Measurements from ENCODE around the gene TOR1B.

TOR1B gene

DNA sequence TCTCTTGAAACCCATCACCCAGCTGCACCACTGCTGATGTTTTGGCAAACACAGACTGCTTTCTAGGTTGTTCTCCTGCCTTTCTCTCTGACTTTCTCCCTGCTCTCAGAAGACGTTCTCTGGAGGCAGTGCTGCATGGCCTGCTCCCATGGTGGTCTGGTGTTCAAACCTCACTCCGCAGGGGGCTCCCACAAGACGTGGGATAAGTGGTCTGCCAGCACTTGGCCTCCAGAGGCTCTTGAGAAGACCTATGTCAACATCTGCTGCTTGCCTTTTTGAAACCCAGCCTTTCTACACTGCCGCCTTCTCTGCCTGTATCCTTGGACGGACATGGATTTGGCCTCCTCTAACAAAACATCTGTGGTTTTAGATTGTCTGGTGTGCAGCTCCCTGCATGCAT is 48.8 kb downstream of the TOR1B start:
- no peak for DNase-seq (ENCODE audit: low read depth)
- no peak overlapping the region for H3K4me3 ChIP-seq (ENCODE audit: low read depth, low read length)
- TF ChIP-seq, protein P1, sequence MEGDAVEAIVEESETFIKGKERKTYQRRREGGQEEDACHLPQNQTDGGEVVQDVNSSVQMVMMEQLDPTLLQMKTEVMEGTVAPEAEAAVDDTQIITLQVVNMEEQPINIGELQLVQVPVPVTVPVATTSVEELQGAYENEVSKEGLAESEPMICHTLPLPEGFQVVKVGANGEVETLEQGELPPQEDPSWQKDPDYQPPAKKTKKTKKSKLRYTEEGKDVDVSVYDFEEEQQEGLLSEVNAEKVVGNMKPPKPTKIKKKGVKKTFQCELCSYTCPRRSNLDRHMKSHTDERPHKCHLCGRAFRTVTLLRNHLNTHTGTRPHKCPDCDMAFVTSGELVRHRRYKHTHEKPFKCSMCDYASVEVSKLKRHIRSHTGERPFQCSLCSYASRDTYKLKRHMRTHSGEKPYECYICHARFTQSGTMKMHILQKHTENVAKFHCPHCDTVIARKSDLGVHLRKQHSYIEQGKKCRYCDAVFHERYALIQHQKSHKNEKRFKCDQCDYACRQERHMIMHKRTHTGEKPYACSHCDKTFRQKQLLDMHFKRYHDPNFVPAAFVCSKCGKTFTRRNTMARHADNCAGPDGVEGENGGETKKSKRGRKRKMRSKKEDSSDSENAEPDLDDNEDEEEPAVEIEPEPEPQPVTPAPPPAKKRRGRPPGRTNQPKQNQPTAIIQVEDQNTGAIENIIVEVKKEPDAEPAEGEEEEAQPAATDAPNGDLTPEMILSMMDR (IDR thresholded peaks at IDR 0.05; ENCODE audit: control insufficient read depth, extremely low read depth, insufficient read depth) = no peak

DNA sequence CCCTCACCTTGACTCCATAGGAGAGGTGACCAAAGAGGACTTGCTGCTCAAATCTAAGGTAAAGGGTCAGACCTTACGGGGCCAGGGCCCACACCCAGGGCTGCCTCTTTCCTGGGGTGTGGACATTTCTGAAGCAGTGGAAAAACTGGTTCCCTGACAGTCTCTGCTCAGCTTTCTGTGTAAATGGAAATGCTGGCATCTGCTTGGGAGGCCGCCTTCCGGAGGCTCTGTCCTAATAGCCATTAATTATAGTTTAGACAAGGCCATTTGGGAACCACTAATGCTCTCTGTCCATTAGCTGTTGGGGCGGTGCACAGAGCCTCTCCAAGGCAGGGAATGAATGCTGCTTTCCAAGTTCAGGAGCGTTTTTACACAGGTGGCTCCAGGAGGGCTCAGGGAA is 49.6 kb downstream of the TOR1B start:
- DNase-seq (ENCODE audit: low read depth) = no peak
- no peak overlapping the region for H3K4me3 ChIP-seq (ENCODE audit: low read depth, low read length)
- TF ChIP-seq, protein P1 (IDR thresholded peaks at IDR 0.05; ENCODE audit: control insufficient read depth, extremely low read depth, insufficient read depth) = no peak

GRCh38 chr9:129853614-129854013 is 50.6 kb downstream of the TOR1B start:
- DNase-seq (ENCODE audit: low read depth) = no peak
- TF ChIP-seq, protein P1 (IDR thresholded peaks at IDR 0.05; ENCODE audit: control insufficient read depth, extremely low read depth, insufficient read depth) = no peak
- H3K4me3 ChIP-seq (ENCODE audit: low read depth, low read length) = no peak overlapping the region

DNA sequence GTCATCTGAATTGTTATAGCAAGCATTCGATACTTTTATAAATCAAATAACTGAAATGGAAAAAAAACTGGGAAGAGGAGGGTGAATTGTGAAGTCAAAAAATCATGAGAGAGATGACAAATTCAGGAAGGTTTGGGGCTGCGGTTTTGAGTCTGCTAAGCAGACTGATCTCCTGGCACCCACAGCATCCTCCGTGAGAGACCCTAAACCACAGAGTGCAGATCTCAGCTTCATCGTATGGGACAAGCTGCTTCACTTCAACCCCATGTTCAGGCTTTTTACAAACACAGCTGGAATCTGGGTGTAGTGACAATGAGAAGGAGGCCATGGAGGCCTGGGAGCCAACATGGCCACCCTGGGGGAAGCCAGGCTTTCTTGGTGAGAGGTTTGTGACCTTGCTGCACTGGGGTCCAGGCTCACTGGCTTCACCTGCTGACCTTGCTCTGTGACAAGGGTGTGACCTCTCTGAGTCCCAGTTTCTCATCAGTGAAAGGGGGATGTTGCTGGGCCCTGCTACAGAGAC is 51.7 kb downstream of the TOR1B start:
- TF ChIP-seq, protein P1 (IDR thresholded peaks at IDR 0.05; ENCODE audit: control insufficient read depth, extremely low read depth, insufficient read depth) = no peak
- no peak overlapping the region for H3K4me3 ChIP-seq (ENCODE audit: low read depth, low read length)
- DNase-seq (ENCODE audit: low read depth) = no peak

DNA sequence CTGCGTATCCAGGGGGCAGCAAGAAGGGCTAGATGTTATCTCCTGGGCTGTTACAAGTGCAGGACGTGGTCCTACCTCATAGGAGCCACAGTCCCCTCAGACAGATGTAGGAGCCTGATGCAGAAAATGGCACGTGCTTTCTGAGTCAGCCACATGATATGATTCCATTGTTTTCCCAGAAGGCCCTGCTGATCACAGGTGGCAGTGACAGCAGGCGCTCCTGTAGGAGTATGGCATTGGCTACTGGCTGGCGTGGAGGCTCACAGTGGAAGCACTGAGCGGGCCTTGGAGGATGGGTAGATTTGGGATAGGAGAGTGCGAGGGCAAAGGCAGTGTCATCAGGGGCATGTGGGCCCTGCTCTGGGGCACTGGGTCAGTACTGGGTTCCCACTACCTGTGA is 54.2 kb downstream of the TOR1B start:
- TF ChIP-seq, protein P1 (IDR thresholded peaks at IDR 0.05; ENCODE audit: control insufficient read depth, extremely low read depth, insufficient read depth) = no peak
- no peak for DNase-seq (ENCODE audit: low read depth)
- no peak overlapping the region for H3K4me3 ChIP-seq (ENCODE audit: low read depth, low read length)

DNA sequence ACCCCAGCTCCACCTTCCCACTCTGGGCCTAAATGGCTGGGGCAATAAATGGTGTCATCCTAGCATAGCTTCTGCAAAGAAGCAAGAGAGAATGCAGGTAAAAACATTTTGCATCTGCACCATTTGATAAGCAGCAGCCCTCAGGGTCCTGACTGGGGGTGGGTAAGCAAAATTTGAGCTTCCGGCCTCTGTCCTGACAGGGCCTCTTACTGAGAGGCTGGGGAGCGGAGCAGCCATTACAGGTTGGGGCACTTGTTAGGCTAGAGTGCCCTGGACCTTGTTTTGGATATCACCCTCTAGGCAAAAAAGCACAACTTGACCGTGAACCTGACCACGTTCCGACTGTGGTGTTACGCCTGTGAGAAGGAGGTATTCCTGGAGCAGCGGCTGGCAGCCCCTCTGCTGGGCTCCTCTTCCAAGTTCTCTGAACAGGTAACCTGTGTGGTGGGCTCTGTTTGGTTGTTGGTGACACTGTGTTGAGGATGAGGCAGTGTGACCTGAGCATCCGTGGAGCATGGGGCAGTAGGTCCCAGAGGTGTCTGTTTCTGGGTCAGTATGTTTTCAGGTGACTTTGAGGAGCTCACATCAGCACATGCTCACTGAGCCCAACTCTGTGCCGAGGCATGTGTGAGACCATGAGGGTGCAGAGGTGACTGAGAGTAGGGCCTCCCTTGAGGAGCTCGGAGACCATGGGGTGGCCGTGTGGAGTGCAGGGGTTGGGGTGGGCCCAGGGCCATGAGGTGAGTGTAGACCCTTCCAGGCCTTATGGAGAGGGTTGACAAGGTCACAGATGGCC is 55.4 kb downstream of the TOR1B start:
- no peak for DNase-seq (ENCODE audit: low read depth)
- TF ChIP-seq, protein P1 (IDR thresholded peaks at IDR 0.05; ENCODE audit: control insufficient read depth, extremely low read depth, insufficient read depth) = no peak
- H3K4me3 ChIP-seq (ENCODE audit: low read depth, low read length) = no peak overlapping the region

Data from LNCaP clone FGC (cell line).